HL-60 (cell line): ENCODE measurements around the gene ARMH3.
"Not testable (repeated sequence)": the region's sequence is repeated elsewhere in the genome, so short reads cannot be mapped to it uniquely, and the experiment has no call there.

ENCODE experiments used
- DNase-seq, 2 experiments: peaks; one replicate each; pipeline ENCODE4 v3.0.0-alpha.2; 2010 to 2020; ENCODE audit warnings: low read depth in 1 of 2, low spot score in 1 of 2
- H3K27ac ChIP-seq: fragments of 250-450 bp; sonication (Bioruptor Pico); replicated peaks from 2 replicates; pipeline ENCODE4 v1.5.1; 2020; ENCODE audit warnings: mild to moderate bottlenecking, moderate library complexity
- H3K27me3 ChIP-seq: fragments of 250-450 bp; sonication (Bioruptor Pico); 2 replicates; pipeline ENCODE4 v1.5.1; 2021; ENCODE audit warnings: mild to moderate bottlenecking, moderate library complexity; ENCODE audit not compliant: insufficient read depth, poor library complexity, severe bottlenecking
- H3K4me3 ChIP-seq: replicated peaks from 2 replicates; pipeline ENCODE4 v1.5.1; 2011; ENCODE audit warnings: mild to moderate bottlenecking, control low read depth, low read length; ENCODE audit not compliant: insufficient read depth
- CTCF ChIP-seq: IDR thresholded peaks from one replicate; pipeline ENCODE4 v1.5.1; 2011; ENCODE audit warnings: low read length, control low read depth, inconsistent platforms; ENCODE audit not compliant: insufficient read depth
- GABPA ChIP-seq: IDR thresholded peaks from 2 replicates; pipeline ENCODE4 v1.6.1; 2012; ENCODE audit warnings: low read depth
- POLR2AphosphoS5 ChIP-seq: IDR thresholded peaks from 2 replicates; pipeline ENCODE4 v1.6.1; 2012; ENCODE audit warnings: low read depth
- REST ChIP-seq: IDR thresholded peaks from 2 replicates; pipeline ENCODE4 v1.6.1; 2012; ENCODE audit warnings: low read depth; ENCODE audit not compliant: insufficient replicate concordance
- SPI1 ChIP-seq: IDR thresholded peaks from 2 replicates; pipeline ENCODE4 v1.6.1; 2012; ENCODE audit warnings: low read depth, mild to moderate bottlenecking, borderline replicate concordance

Gene ARMH3

GRCh38 chr10:102045292-102045691, 10.7 kb downstream of the ARMH3 start:
- TF ChIP-seq GABPA (no peak), CTCF (no peak)

GRCh38 chr10:102040305-102041050, 15.5 kb downstream of the ARMH3 start:
- no peak overlapping the region for H3K4me3 ChIP-seq
- H3K27me3 ChIP-seq: no peaks in the 10 kb centered on the region
- no peak for DNase-seq
- no peak for TF ChIP-seq POLR2AphosphoS5
- no peak for TF ChIP-seq GABPA
- no peak for TF ChIP-seq CTCF
- no peak for TF ChIP-seq SPI1
- TF ChIP-seq REST: peak; percentile 92
- H3K27ac ChIP-seq: no peak overlapping the region

More at GRCh38 chr10:102045292-102045691, 10.7 kb downstream of the ARMH3 start:
- no peak for DNase-seq
- Histone ChIP-seq H3K4me3 (no peak overlapping the region), H3K27ac (no peak overlapping the region), H3K27me3 (no peaks in the 10 kb centered on the region)

- no peak overlapping the region for H3K4me3 ChIP-seq
- no peak for TF ChIP-seq REST
- no peak for TF ChIP-seq CTCF
- no peak for TF ChIP-seq GABPA
- no peak for TF ChIP-seq SPI1
- TF ChIP-seq POLR2AphosphoS5: no peak
- no peak for DNase-seq
- H3K27ac ChIP-seq: no peak overlapping the region
- no peaks in the 10 kb centered on the region for H3K27me3 ChIP-seq
Observed at GRCh38 chr10:102038410-102038809, 17.6 kb downstream of the ARMH3 start.

GRCh38 chr10:102035807-102036206, 20.2 kb downstream of the ARMH3 start:
- H3K4me3 ChIP-seq, H3K27me3 ChIP-seq, DNase-seq, H3K27ac ChIP-seq: not testable (repeated sequence)
